ENCODE results near the gene TAS2R9.
"Not testable (repeated sequence)": the region's sequence is repeated elsewhere in the genome, so short reads cannot be mapped to it uniquely, and the experiment has no call there.

The TAS2R9 gene

GRCh38 chr12:10810068-10810467 is at the start of gene TAS2R9:
Gene TAS2R9 (minus strand): TSS chr12:10810168. CDS start chr12:10810075, 93 bp downstream.
- DNase-seq = no peak

- no peak for DNase-seq
Observed at GRCh38 chr12:10855807-10856206, 45.8 kb upstream of the TAS2R9 start.

GRCh38 chr12:10853776-10854175 is 43.8 kb upstream of the TAS2R9 start:
- DNase-seq = no peak

GRCh38 chr12:10851243-10851858 is 41.4 kb upstream of the TAS2R9 start:
- DNase-seq = no peak

- no peak for DNase-seq
Observed at GRCh38 chr12:10849425-10849878, 39.5 kb upstream of the TAS2R9 start, which contains the start of gene PRR4. Gene PRR4 (minus strand): TSS chr12:10849475. CDS start chr12:10849437, 38 bp downstream.

GRCh38 chr12:10847744-10848143 is 37.8 kb upstream of the TAS2R9 start:
- DNase-seq = no peak

- DNase-seq = no peak
Observed at GRCh38 chr12:10842862-10843261, 32.9 kb upstream of the TAS2R9 start.

- DNase-seq = no peak
Observed at GRCh38 chr12:10838461-10838860, 28.5 kb upstream of the TAS2R9 start.

- no peak for DNase-seq
Observed at GRCh38 chr12:10829994-10830393, 20.0 kb upstream of the TAS2R9 start.

- no peak for DNase-seq
Observed at GRCh38 chr12:10826258-10826657, 16.3 kb upstream of the TAS2R9 start, which contains the start of gene TAS2R10. Gene TAS2R10 (minus strand): TSS chr12:10826358. CDS start chr12:10826269, 89 bp downstream.

GRCh38 chr12:10824957-10825356 is 15.0 kb upstream of the TAS2R9 start:
- no peak for DNase-seq

GRCh38 chr12:10811883-10812536 is 2.0 kb upstream of the TAS2R9 start:
- DNase-seq = no peak

- DNase-seq = no peak
Observed at GRCh38 chr12:10807186-10807585, 2.8 kb downstream of the TAS2R9 start, which contains the start of gene TAS2R8. Gene TAS2R8 (minus strand): TSS chr12:10807286. CDS start chr12:10806980, 306 bp downstream.

GRCh38 chr12:10802587-10802986 is 7.4 kb downstream of the TAS2R9 start, which contains the start of gene TAS2R7:
Gene TAS2R7 (minus strand): TSS chr12:10802627. CDS start chr12:10802570, 57 bp downstream.
- DNase-seq = no peak

- DNase-seq = no peak
Observed at GRCh38 chr12:10801741-10802140, 8.2 kb downstream of the TAS2R9 start.

- DNase-seq = no peak
Observed at GRCh38 chr12:10794222-10794621, 15.7 kb downstream of the TAS2R9 start.

- DNase-seq = not testable (repeated sequence)
Observed at GRCh38 chr12:10791769-10792168, 18.2 kb downstream of the TAS2R9 start.

- DNase-seq = no peak
Observed at GRCh38 chr12:10783252-10783651, 26.7 kb downstream of the TAS2R9 start.

GRCh38 chr12:10779103-10779502 is 30.9 kb downstream of the TAS2R9 start:
- DNase-seq = peak; percentile 7

- DNase-seq = peak; percentile 54
Observed at GRCh38 chr12:10771132-10771733, 38.7 kb downstream of the TAS2R9 start.

- no peak for DNase-seq
Observed at GRCh38 chr12:10759657-10760056, 50.3 kb downstream of the TAS2R9 start.

Data from hematopoietic multipotent progenitor cell treated with erythropoietin and hydrocortisone succinate and interleukin-3 and kit ligand, for 8 days (in vitro differentiated cells).